Glutamatergic neuron (in vitro differentiated cells): ENCODE data around the gene C9orf43. TPM values are rescaled to one million over a fixed set of nuclear protein-coding genes. Genes with fewer than 3 reads are reported as not detected.
A peak's percentile ranks its signal among the peaks of the same experiment; 100 is the strongest.

Experiments
- DNase-seq: peaks from one replicate; pipeline ENCODE4 v3.0.0; 2022
- H3K27ac Mint-ChIP-seq: one replicate; pipeline ENCODE4 v1.8.0; 2020; ENCODE audit warnings: mild to moderate bottlenecking, mixed read lengths, inconsistent platforms; ENCODE audit not compliant: unreplicated experiment
- H3K27me3 Mint-ChIP-seq: one replicate; pipeline ENCODE4 v1.8.0; 2020; ENCODE audit warnings: mild to moderate bottlenecking, moderate library complexity, mixed read lengths, inconsistent platforms; ENCODE audit not compliant: unreplicated experiment
- H3K36me3 Mint-ChIP-seq: one replicate; pipeline ENCODE4 v1.8.0; 2020; ENCODE audit warnings: mild to moderate bottlenecking, mixed read lengths, inconsistent platforms; ENCODE audit not compliant: unreplicated experiment
- H3K4me1 Mint-ChIP-seq: one replicate; pipeline ENCODE4 v1.8.0; 2020; ENCODE audit warnings: mild to moderate bottlenecking, low read depth, mixed read lengths, inconsistent platforms; ENCODE audit not compliant: unreplicated experiment
- H3K4me3 Mint-ChIP-seq: one replicate; pipeline ENCODE4 v1.8.0; 2020; ENCODE audit warnings: mild to moderate bottlenecking, mixed read lengths, inconsistent platforms; ENCODE audit not compliant: unreplicated experiment
- H3K9me3 Mint-ChIP-seq: one replicate; pipeline ENCODE4 v1.8.0; 2020; ENCODE audit warnings: mild to moderate bottlenecking, moderate library complexity, mixed read lengths, inconsistent platforms; ENCODE audit not compliant: unreplicated experiment
- CTCF ChIP-seq: fragments of 200-600 bp; sonication (generic); IDR thresholded peaks from one replicate; pipeline ENCODE4 v1.5.0; 2021; ENCODE audit not compliant: partially characterized antibody, unreplicated experiment
- total RNA-seq: library from RNA; stranded (reverse); fragmentation: NEBNext Ultra II Directional; extraction: Animal tissue kit (Norgen Biotek cat#: 25700); gene quantifications from one replicate; pipeline ENCODE4 v1.2.1, GENCODE V29; 2021; ENCODE audit not compliant: unreplicated experiment

Gene C9orf43
- total RNA-seq, 1 donor from 2014 or later, result 0.47 TPM

GRCh38 chr9:113409883-113410206 is 702 bp upstream of the C9orf43 start:
- peak overlapping the region; percentile 98 for H3K4me3 Mint-ChIP-seq
- peaks cover 3% of the 10 kb centered on the region for H3K27me3 Mint-ChIP-seq
- H3K36me3 Mint-ChIP-seq, result no peaks in the 10 kb centered on the region
- no peak for TF ChIP-seq CTCF
- no peak for DNase-seq
- peaks cover 2% of the 10 kb centered on the region for H3K4me1 Mint-ChIP-seq
- peaks cover 8% of the 10 kb centered on the region for H3K9me3 Mint-ChIP-seq
- H3K27ac Mint-ChIP-seq, result peak overlapping the region; percentile 92

- no peaks in the 10 kb centered on the region for H3K9me3 Mint-ChIP-seq
- no peak for DNase-seq
- no peak for TF ChIP-seq CTCF
- H3K4me3 Mint-ChIP-seq, result no peak overlapping the region
- H3K27ac Mint-ChIP-seq, result no peak overlapping the region
- no peaks in the 10 kb centered on the region for H3K27me3 Mint-ChIP-seq
- H3K36me3 Mint-ChIP-seq, result no peaks in the 10 kb centered on the region
- no peaks in the 10 kb centered on the region for H3K4me1 Mint-ChIP-seq
Measured at GRCh38 chr9:113416149-113416721, 5.7 kb downstream of the C9orf43 start.

GRCh38 chr9:113417370-113417769 is 6.8 kb downstream of the C9orf43 start:
- Mint-ChIP-seq H3K4me3 (no peak overlapping the region), H3K4me1 (no peaks in the 10 kb centered on the region), H3K36me3 (no peaks in the 10 kb centered on the region), H3K27ac (no peak overlapping the region), H3K27me3 (no peaks in the 10 kb centered on the region), H3K9me3 (no peaks in the 10 kb centered on the region)
- no peak for DNase-seq
- no peak for TF ChIP-seq CTCF

- no peaks in the 10 kb centered on the region for H3K4me1 Mint-ChIP-seq
- peaks cover 1% of the 10 kb centered on the region for H3K9me3 Mint-ChIP-seq
- peaks cover 3% of the 10 kb centered on the region for H3K36me3 Mint-ChIP-seq
- DNase-seq, result no peak
- no peak for TF ChIP-seq CTCF
- no peak overlapping the region for H3K4me3 Mint-ChIP-seq
- H3K27me3 Mint-ChIP-seq, result no peaks in the 10 kb centered on the region
- no peak overlapping the region for H3K27ac Mint-ChIP-seq
Measured at GRCh38 chr9:113421726-113422125, 11.2 kb downstream of the C9orf43 start.

GRCh38 chr9:113425072-113425471 is 14.5 kb downstream of the C9orf43 start:
- Mint-ChIP-seq H3K4me3 (no peak overlapping the region), H3K36me3 (peaks cover 5% of the 10 kb centered on the region), H3K27me3 (no peaks in the 10 kb centered on the region), H3K9me3 (peaks cover 1% of the 10 kb centered on the region), H3K4me1 (no peaks in the 10 kb centered on the region), H3K27ac (no peak overlapping the region)
- no peak for TF ChIP-seq CTCF
- DNase-seq, result no peak
